Measurements from ENCODE around the gene SCARB1.
"Not testable (repeated sequence)": the region's sequence is repeated elsewhere in the genome, so short reads cannot be mapped to it uniquely, and the experiment has no call there.

Gene SCARB1

GRCh38 chr12:124881123-124881522 is 17.5 kb upstream of the SCARB1 start:
- Histone ChIP-seq H3K4me3 (ENCODE audit: low read depth in 1 of 2, low read length in 2 of 2) (no peak overlapping the region), H2AFZ (ENCODE audit: low read depth, low read length) (no peak overlapping the region), H3K27ac (ENCODE audit: low read length) (no peak overlapping the region), H4K20me1 (ENCODE audit: insufficient read depth, low read length) (no peaks in the 10 kb centered on the region), H3K9me3 (ENCODE audit: insufficient read depth, low read length, severe bottlenecking) (no peaks in the 10 kb centered on the region), H3K79me2 (ENCODE audit: insufficient read depth, low read length) (no peaks in the 10 kb centered on the region), H3K4me1 (ENCODE audit: insufficient read depth, low read length) (0 out of 2 replicates have a peak, but pooled peaks cover 4% of the 10 kb centered on the region), H3K36me3 (ENCODE audit: insufficient read depth, low read length) (no peaks in the 10 kb centered on the region), H3K9ac (ENCODE audit: low read depth, low read length) (no peak overlapping the region), H3K27me3 (ENCODE audit: insufficient read depth, low read length, poor library complexity) (no peaks in the 10 kb centered on the region), H3K4me2 (ENCODE audit: insufficient read depth, low read length) (no peak overlapping the region)
- no peak for ATAC-seq (ENCODE audit: insufficient read depth, low read depth)
- TF ChIP-seq, protein P1, sequence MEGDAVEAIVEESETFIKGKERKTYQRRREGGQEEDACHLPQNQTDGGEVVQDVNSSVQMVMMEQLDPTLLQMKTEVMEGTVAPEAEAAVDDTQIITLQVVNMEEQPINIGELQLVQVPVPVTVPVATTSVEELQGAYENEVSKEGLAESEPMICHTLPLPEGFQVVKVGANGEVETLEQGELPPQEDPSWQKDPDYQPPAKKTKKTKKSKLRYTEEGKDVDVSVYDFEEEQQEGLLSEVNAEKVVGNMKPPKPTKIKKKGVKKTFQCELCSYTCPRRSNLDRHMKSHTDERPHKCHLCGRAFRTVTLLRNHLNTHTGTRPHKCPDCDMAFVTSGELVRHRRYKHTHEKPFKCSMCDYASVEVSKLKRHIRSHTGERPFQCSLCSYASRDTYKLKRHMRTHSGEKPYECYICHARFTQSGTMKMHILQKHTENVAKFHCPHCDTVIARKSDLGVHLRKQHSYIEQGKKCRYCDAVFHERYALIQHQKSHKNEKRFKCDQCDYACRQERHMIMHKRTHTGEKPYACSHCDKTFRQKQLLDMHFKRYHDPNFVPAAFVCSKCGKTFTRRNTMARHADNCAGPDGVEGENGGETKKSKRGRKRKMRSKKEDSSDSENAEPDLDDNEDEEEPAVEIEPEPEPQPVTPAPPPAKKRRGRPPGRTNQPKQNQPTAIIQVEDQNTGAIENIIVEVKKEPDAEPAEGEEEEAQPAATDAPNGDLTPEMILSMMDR (IDR thresholded peaks at IDR 0.05; ENCODE audit: borderline replicate concordance, extremely low read depth, low read length, poor library complexity, severe bottlenecking), result no peak
- TF ChIP-seq EZH2 (IDR thresholded peaks at IDR 0.05; ENCODE audit: borderline replicate concordance, low read depth, low read length, severe bottlenecking), result no peak
- no peak for DNase-seq

DNA sequence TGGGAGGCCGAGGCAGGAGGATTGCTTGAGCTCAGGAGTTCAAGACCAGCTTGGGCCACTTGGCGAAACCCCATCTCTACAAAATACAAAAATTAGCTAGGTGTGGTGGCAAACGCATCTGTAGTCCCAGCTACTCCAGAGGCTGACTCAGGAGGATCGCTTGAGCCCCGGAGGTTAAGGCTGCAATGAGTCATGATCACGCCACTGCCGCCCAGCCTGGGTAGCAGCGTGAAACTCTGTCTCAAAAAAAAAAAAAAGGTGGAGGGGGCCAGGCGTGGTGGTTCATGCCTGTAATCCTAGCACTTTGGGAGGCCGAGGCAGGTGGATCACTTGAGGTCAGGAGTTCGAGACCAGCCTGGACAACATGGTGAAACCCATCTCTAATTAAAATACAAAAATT is 16.7 kb upstream of the SCARB1 start:
- ATAC-seq (ENCODE audit: insufficient read depth, low read depth); DNase-seq: not testable (repeated sequence)

GRCh38 chr12:124878795-124879516 is 15.3 kb upstream of the SCARB1 start:
- TF ChIP-seq, protein P1 (IDR thresholded peaks at IDR 0.05; ENCODE audit: borderline replicate concordance, extremely low read depth, low read length, poor library complexity, severe bottlenecking), result no peak
- no peak for TF ChIP-seq EZH2 (IDR thresholded peaks at IDR 0.05; ENCODE audit: borderline replicate concordance, low read depth, low read length, severe bottlenecking)

More for the DNA sequence above, 16.7 kb upstream of the SCARB1 start:
- H3K79me2 ChIP-seq (ENCODE audit: insufficient read depth, low read length); H3K4me2 ChIP-seq (ENCODE audit: insufficient read depth, low read length); H3K9me3 ChIP-seq (ENCODE audit: insufficient read depth, low read length, severe bottlenecking); H3K4me1 ChIP-seq (ENCODE audit: insufficient read depth, low read length); H3K27me3 ChIP-seq (ENCODE audit: insufficient read depth, low read length, poor library complexity); H3K27ac ChIP-seq (ENCODE audit: low read length); H3K9ac ChIP-seq (ENCODE audit: low read depth, low read length); H2AFZ ChIP-seq (ENCODE audit: low read depth, low read length); H3K36me3 ChIP-seq (ENCODE audit: insufficient read depth, low read length); H3K4me3 ChIP-seq (ENCODE audit: low read depth in 1 of 2, low read length in 2 of 2); H4K20me1 ChIP-seq (ENCODE audit: insufficient read depth, low read length): not testable (repeated sequence)

GRCh38 chr12:124877423-124877822 is 13.8 kb upstream of the SCARB1 start:
- H3K4me1 ChIP-seq (ENCODE audit: insufficient read depth, low read length), result 0 out of 2 replicates have a peak, but pooled peaks cover 4% of the 10 kb centered on the region
- no peak overlapping the region for H3K9ac ChIP-seq (ENCODE audit: low read depth, low read length)

More at GRCh38 chr12:124878795-124879516, 15.3 kb upstream of the SCARB1 start:
- H3K27ac ChIP-seq (ENCODE audit: low read length), result no peak overlapping the region
- no peak overlapping the region for H3K4me2 ChIP-seq (ENCODE audit: insufficient read depth, low read length)
- ATAC-seq (ENCODE audit: insufficient read depth, low read depth) (no peak), DNase-seq (no peak)
- no peaks in the 10 kb centered on the region for H3K9me3 ChIP-seq (ENCODE audit: insufficient read depth, low read length, severe bottlenecking)
- H2AFZ ChIP-seq (ENCODE audit: low read depth, low read length), result no peak overlapping the region
- no peaks in the 10 kb centered on the region for H4K20me1 ChIP-seq (ENCODE audit: insufficient read depth, low read length)
- H3K27me3 ChIP-seq (ENCODE audit: insufficient read depth, low read length, poor library complexity), result no peaks in the 10 kb centered on the region
- no peaks in the 10 kb centered on the region for H3K79me2 ChIP-seq (ENCODE audit: insufficient read depth, low read length)
- H3K4me3 ChIP-seq (ENCODE audit: low read depth in 1 of 2, low read length in 2 of 2), result no peak overlapping the region
- 0 out of 2 replicates have a peak, but pooled peaks cover 4% of the 10 kb centered on the region for H3K4me1 ChIP-seq (ENCODE audit: insufficient read depth, low read length)
- no peak overlapping the region for H3K9ac ChIP-seq (ENCODE audit: low read depth, low read length)
- no peaks in the 10 kb centered on the region for H3K36me3 ChIP-seq (ENCODE audit: insufficient read depth, low read length)

More at GRCh38 chr12:124877423-124877822, 13.8 kb upstream of the SCARB1 start:
- H3K79me2 ChIP-seq (ENCODE audit: insufficient read depth, low read length), result no peaks in the 10 kb centered on the region
- no peaks in the 10 kb centered on the region for H4K20me1 ChIP-seq (ENCODE audit: insufficient read depth, low read length)
- no peak for DNase-seq
- no peaks in the 10 kb centered on the region for H3K36me3 ChIP-seq (ENCODE audit: insufficient read depth, low read length)
- H3K27me3 ChIP-seq (ENCODE audit: insufficient read depth, low read length, poor library complexity), result no peaks in the 10 kb centered on the region
- no peak for TF ChIP-seq EZH2 (IDR thresholded peaks at IDR 0.05; ENCODE audit: borderline replicate concordance, low read depth, low read length, severe bottlenecking)
- TF ChIP-seq, protein P1 (IDR thresholded peaks at IDR 0.05; ENCODE audit: borderline replicate concordance, extremely low read depth, low read length, poor library complexity, severe bottlenecking), result no peak
- no peak overlapping the region for H2AFZ ChIP-seq (ENCODE audit: low read depth, low read length)
- no peak overlapping the region for H3K4me3 ChIP-seq (ENCODE audit: low read depth in 1 of 2, low read length in 2 of 2)
- no peak overlapping the region for H3K27ac ChIP-seq (ENCODE audit: low read length)
- no peaks in the 10 kb centered on the region for H3K9me3 ChIP-seq (ENCODE audit: insufficient read depth, low read length, severe bottlenecking)
- H3K4me2 ChIP-seq (ENCODE audit: insufficient read depth, low read length), result no peak overlapping the region
- ATAC-seq (ENCODE audit: insufficient read depth, low read depth), result no peak

All from DND-41 (cell line).